ENCODE measurements around the gene JAZF1. TPM values are rescaled to one million over a fixed set of nuclear protein-coding genes. Genes with fewer than 3 reads are reported as not detected.

The JAZF1 gene
- 1 to 10 TPM; 3.2 to 4.9 TPM for total RNA-seq
- polyA plus RNA-seq, result 5.1 TPM

DNA sequence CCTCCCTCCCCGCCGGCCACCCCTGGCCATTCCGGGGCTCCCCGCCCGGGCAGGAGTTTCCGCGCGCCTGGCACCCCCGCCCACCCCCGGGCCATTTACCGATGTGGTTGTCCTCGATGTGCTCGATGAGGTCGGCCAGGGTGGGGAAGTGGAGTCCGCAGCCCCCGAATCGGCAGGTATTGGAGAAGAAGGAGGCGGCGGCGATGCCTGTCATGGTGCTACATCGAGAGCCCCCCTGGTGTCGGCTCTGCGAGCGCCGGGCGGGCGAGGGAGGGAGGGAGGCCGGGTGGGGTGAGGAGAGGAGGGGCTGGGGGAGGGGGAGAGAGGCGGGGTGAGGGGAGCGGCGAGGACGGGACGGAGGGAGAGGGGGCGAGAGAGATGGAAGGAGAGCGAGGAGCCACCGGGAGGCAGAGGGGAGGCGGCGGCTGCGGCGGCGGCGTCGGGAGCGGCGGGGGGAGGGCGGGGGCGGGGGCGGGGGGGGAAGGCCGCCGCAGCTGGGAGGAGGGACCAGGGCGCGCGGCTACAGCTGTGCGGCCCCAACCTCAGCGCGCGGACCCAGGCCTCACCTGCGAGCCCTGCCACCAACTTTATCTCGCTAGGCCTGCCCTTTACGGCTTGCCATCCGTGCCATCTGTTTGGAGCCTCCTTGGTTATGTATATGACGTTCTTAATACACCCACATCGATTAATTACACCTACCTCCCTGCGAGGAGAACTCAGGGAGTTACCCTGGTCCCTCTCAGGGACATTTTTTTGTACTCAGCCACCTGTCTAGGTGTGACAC is at the start of gene JAZF1:
JAZF1 (minus strand) TSS at position 432 of the 784 bp plus-strand sequence.
- DNase-seq, result peak; percentile 52 to 78 (median 53)
- Mint-ChIP-seq H3K27ac (peak within 1 kb of the TSS; percentile 86 to 96 (median 93)), H3K9me3 (no peaks in the 10 kb centered on the region), H3K4me1 (peaks cover 15 to 26% (median 24%) of the 10 kb centered on the region in 3 donors), H3K36me3 (peaks cover 0 to 7% (median 0%) of the 10 kb centered on the region in 3 donors), H3K27me3 (peaks cover 0 to 6% of the 10 kb centered on the region in 2 donors), H3K4me3 (peak within 1 kb of the TSS; percentile 84 to 96 (median 91))
- Histone ChIP-seq H3K4me1 (ENCODE audit: insufficient read depth, low read length) (peaks cover 12% of the 10 kb centered on the region), H3K27ac (ENCODE audit: low read depth, low read length) (no peak within 1 kb of the TSS), H3K36me3 (ENCODE audit: insufficient read depth, low read length) (no peaks in the 10 kb centered on the region), H3K27me3 (ENCODE audit: insufficient read depth, low read length, poor library complexity, severe bottlenecking) (no peaks in the 10 kb centered on the region), H3K4me3 (ENCODE audit: low read length) (peak within 1 kb of the TSS; percentile 24), H3K9me3 (ENCODE audit: low read length) (no peaks in the 10 kb centered on the region)
- POLR2A ChIA-PET, result no interaction called here
- CTCF ChIA-PET, result no interaction called here

- no peak overlapping the region for H3K4me3 Mint-ChIP-seq
- H3K27ac ChIP-seq (ENCODE audit: low read depth, low read length), result no peak overlapping the region
- H3K4me1 Mint-ChIP-seq, result no peaks in the 10 kb centered on the region
- no peak overlapping the region for H3K4me3 ChIP-seq (ENCODE audit: low read length)
- POLR2A ChIA-PET, result no interaction called here
- H3K27me3 Mint-ChIP-seq, result peaks cover 6 to 29% of the 10 kb centered on the region in 2 donors
- H3K4me1 ChIP-seq (ENCODE audit: insufficient read depth, low read length), result no peaks in the 10 kb centered on the region
- H3K27me3 ChIP-seq (ENCODE audit: insufficient read depth, low read length, poor library complexity, severe bottlenecking), result no peaks in the 10 kb centered on the region
- no peaks in the 10 kb centered on the region for H3K36me3 ChIP-seq (ENCODE audit: insufficient read depth, low read length)
- H3K9me3 Mint-ChIP-seq, result no peaks in the 10 kb centered on the region
- CTCF ChIA-PET, result no interaction called here
- no peaks in the 10 kb centered on the region for H3K36me3 Mint-ChIP-seq
- no peaks in the 10 kb centered on the region for H3K9me3 ChIP-seq (ENCODE audit: low read length)
- H3K27ac Mint-ChIP-seq, result no peak overlapping the region
- DNase-seq, result no peak
Observed at GRCh38 chr7:28230261-28230660, 49.7 kb upstream of the JAZF1 start.

DNA sequence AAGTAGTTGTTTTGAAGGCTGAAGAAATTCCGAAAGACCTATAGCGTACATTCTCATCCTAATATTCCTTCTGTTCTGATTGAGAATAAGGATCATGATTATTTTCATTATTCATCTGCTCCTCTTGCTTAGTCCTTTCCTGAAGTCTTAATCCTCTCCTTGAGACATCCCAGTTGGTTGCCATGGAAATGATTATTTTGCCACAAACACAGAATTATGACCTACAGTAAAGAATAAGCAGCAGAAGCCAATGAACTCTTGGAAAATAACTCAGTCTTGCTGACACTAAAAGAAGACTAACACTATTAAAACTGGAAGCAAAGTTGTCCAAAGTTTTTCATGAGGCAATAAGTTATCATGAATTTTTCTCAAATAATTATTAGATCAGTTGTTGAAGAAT is 47.8 kb upstream of the JAZF1 start:
- Mint-ChIP-seq H3K4me3 (no peak overlapping the region), H3K36me3 (no peaks in the 10 kb centered on the region), H3K27ac (no peak overlapping the region), H3K27me3 (peaks cover 3 to 23% of the 10 kb centered on the region in 2 donors), H3K9me3 (no peaks in the 10 kb centered on the region), H3K4me1 (no peaks in the 10 kb centered on the region)
- no peak overlapping the region for H3K27ac ChIP-seq (ENCODE audit: low read depth, low read length)
- H3K9me3 ChIP-seq (ENCODE audit: low read length), result no peaks in the 10 kb centered on the region
- H3K4me3 ChIP-seq (ENCODE audit: low read length), result no peak overlapping the region
- ChIA-PET CTCF (interaction anchor here (1.4 kb wide), 1 partner anchor 10 kb away, joined by 3 read pairs; no protein-coding TSS in a partner anchor), POLR2A (no interaction called here)
- DNase-seq, result no peak
- no peaks in the 10 kb centered on the region for H3K4me1 ChIP-seq (ENCODE audit: insufficient read depth, low read length)
- no peaks in the 10 kb centered on the region for H3K27me3 ChIP-seq (ENCODE audit: insufficient read depth, low read length, poor library complexity, severe bottlenecking)
- no peaks in the 10 kb centered on the region for H3K36me3 ChIP-seq (ENCODE audit: insufficient read depth, low read length)

- CTCF ChIA-PET, result no interaction called here
- H3K27ac Mint-ChIP-seq, result no peak overlapping the region
- H3K27me3 ChIP-seq (ENCODE audit: insufficient read depth, low read length, poor library complexity, severe bottlenecking), result no peaks in the 10 kb centered on the region
- no peaks in the 10 kb centered on the region for H3K9me3 ChIP-seq (ENCODE audit: low read length)
- POLR2A ChIA-PET, result no interaction called here
- peaks cover 0 to 10% of the 10 kb centered on the region in 2 donors for H3K27me3 Mint-ChIP-seq
- no peak overlapping the region for H3K4me3 ChIP-seq (ENCODE audit: low read length)
- H3K4me1 ChIP-seq (ENCODE audit: insufficient read depth, low read length), result no peaks in the 10 kb centered on the region
- no peaks in the 10 kb centered on the region for H3K36me3 ChIP-seq (ENCODE audit: insufficient read depth, low read length)
- no peak overlapping the region for H3K27ac ChIP-seq (ENCODE audit: low read depth, low read length)
- no peaks in the 10 kb centered on the region for H3K4me1 Mint-ChIP-seq
- no peak for DNase-seq
- H3K4me3 Mint-ChIP-seq, result no peak overlapping the region
- no peaks in the 10 kb centered on the region for H3K9me3 Mint-ChIP-seq
- no peaks in the 10 kb centered on the region for H3K36me3 Mint-ChIP-seq
Observed at GRCh38 chr7:28226003-28226402, 45.4 kb upstream of the JAZF1 start.

- no peak overlapping the region for H3K4me3 ChIP-seq (ENCODE audit: low read length)
- DNase-seq, result no peak
- Mint-ChIP-seq H3K27ac (no peak overlapping the region), H3K4me3 (no peak overlapping the region), H3K4me1 (no peaks in the 10 kb centered on the region), H3K27me3 (peaks cover 0 to 9% of the 10 kb centered on the region in 2 donors), H3K9me3 (no peaks in the 10 kb centered on the region), H3K36me3 (no peaks in the 10 kb centered on the region)
- no peaks in the 10 kb centered on the region for H3K4me1 ChIP-seq (ENCODE audit: insufficient read depth, low read length)
- no peak overlapping the region for H3K27ac ChIP-seq (ENCODE audit: low read depth, low read length)
- ChIA-PET CTCF (no interaction called here), POLR2A (no interaction called here)
- no peaks in the 10 kb centered on the region for H3K9me3 ChIP-seq (ENCODE audit: low read length)
- no peaks in the 10 kb centered on the region for H3K36me3 ChIP-seq (ENCODE audit: insufficient read depth, low read length)
- H3K27me3 ChIP-seq (ENCODE audit: insufficient read depth, low read length, poor library complexity, severe bottlenecking), result no peaks in the 10 kb centered on the region
Observed at GRCh38 chr7:28225576-28225975, 45.0 kb upstream of the JAZF1 start.

GRCh38 chr7:28224675-28225074 is 44.1 kb upstream of the JAZF1 start:
- DNase-seq, result no peak
- Histone ChIP-seq H3K4me1 (ENCODE audit: insufficient read depth, low read length) (no peaks in the 10 kb centered on the region), H3K4me3 (ENCODE audit: low read length) (no peak overlapping the region), H3K27me3 (ENCODE audit: insufficient read depth, low read length, poor library complexity, severe bottlenecking) (no peaks in the 10 kb centered on the region), H3K27ac (ENCODE audit: low read depth, low read length) (no peak overlapping the region), H3K9me3 (ENCODE audit: low read length) (no peaks in the 10 kb centered on the region), H3K36me3 (ENCODE audit: insufficient read depth, low read length) (no peaks in the 10 kb centered on the region)
- no peaks in the 10 kb centered on the region for H3K4me1 Mint-ChIP-seq
- H3K4me3 Mint-ChIP-seq, result no peak overlapping the region
- H3K27me3 Mint-ChIP-seq, result peaks cover 0 to 3% of the 10 kb centered on the region in 2 donors
- no peaks in the 10 kb centered on the region for H3K36me3 Mint-ChIP-seq
- no peak overlapping the region for H3K27ac Mint-ChIP-seq
- ChIA-PET CTCF (no interaction called here), POLR2A (no interaction called here)
- H3K9me3 Mint-ChIP-seq, result no peaks in the 10 kb centered on the region

DNA sequence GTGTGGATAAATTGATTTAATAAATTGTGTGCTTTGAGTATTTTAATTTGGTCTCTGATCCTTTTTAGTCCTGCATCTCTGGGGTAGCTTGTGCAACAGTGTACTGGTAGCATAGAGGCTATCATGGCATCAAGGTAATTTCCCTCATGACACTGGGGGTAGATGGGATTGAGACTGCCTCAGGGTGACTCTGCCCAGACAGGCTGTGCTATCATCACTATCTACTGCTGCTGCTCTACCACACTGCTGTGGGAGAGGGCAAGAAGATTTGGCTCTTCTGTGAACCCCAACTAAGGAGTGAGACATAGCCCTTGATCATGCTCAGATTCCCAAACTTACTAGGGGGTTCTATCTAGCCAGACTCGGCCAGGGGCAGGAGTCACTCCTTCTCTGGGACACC is 43.6 kb upstream of the JAZF1 start:
- H3K27ac ChIP-seq (ENCODE audit: low read depth, low read length), result no peak overlapping the region
- H3K36me3 ChIP-seq (ENCODE audit: insufficient read depth, low read length), result no peaks in the 10 kb centered on the region
- Mint-ChIP-seq H3K4me1 (no peaks in the 10 kb centered on the region), H3K27me3 (peaks cover 3 to 7% of the 10 kb centered on the region in 2 donors), H3K27ac (no peak overlapping the region), H3K9me3 (no peaks in the 10 kb centered on the region), H3K36me3 (no peaks in the 10 kb centered on the region), H3K4me3 (no peak overlapping the region)
- no peaks in the 10 kb centered on the region for H3K9me3 ChIP-seq (ENCODE audit: low read length)
- H3K27me3 ChIP-seq (ENCODE audit: insufficient read depth, low read length, poor library complexity, severe bottlenecking), result no peaks in the 10 kb centered on the region
- DNase-seq, result no peak
- POLR2A ChIA-PET, result no interaction called here
- H3K4me1 ChIP-seq (ENCODE audit: insufficient read depth, low read length), result no peaks in the 10 kb centered on the region
- CTCF ChIA-PET, result no interaction called here
- H3K4me3 ChIP-seq (ENCODE audit: low read length), result no peak overlapping the region

DNA sequence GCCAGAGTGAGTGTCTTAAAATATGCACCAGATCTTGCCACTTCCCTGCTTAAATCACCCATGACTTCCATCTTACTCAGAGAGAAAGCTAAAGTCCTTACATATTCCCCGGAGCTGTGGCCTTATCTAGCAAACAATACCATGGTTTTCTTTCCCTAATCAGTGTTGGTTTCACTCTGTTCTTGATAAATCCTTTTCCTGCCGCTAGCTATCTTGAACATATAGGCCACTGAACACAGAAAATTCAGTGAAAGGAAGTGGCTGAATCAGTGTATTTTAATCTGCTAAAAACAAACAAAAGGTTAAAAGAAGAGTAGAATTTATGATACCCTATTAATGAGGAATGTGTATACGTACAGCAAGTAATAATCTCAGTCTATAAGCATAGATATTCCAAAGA is 42.0 kb upstream of the JAZF1 start:
- H3K36me3 ChIP-seq (ENCODE audit: insufficient read depth, low read length), result no peaks in the 10 kb centered on the region
- H3K27me3 ChIP-seq (ENCODE audit: insufficient read depth, low read length, poor library complexity, severe bottlenecking), result no peaks in the 10 kb centered on the region
- Mint-ChIP-seq H3K27me3 (peaks cover 3 to 12% of the 10 kb centered on the region in 2 donors), H3K36me3 (no peaks in the 10 kb centered on the region), H3K4me1 (no peaks in the 10 kb centered on the region), H3K4me3 (no peak overlapping the region), H3K9me3 (no peaks in the 10 kb centered on the region), H3K27ac (no peak overlapping the region)
- H3K27ac ChIP-seq (ENCODE audit: low read depth, low read length), result no peak overlapping the region
- ChIA-PET CTCF (no interaction called here), POLR2A (no interaction called here)
- no peak for DNase-seq
- no peaks in the 10 kb centered on the region for H3K4me1 ChIP-seq (ENCODE audit: insufficient read depth, low read length)
- no peak overlapping the region for H3K4me3 ChIP-seq (ENCODE audit: low read length)
- H3K9me3 ChIP-seq (ENCODE audit: low read length), result no peaks in the 10 kb centered on the region
